Brain pericyte (primary cell): Measurements from ENCODE around the gene PARP16.

Experiments used
- DNase-seq: peaks from one replicate; pipeline ENCODE4 v3.0.0-alpha.2; 2012; ENCODE audit warnings: low read depth, low spot score

PARP16 gene

GRCh38 chr15:65312400-65312916 is 25.8 kb upstream of the PARP16 start:
- no peak for DNase-seq

GRCh38 chr15:65311760-65312159 is 25.1 kb upstream of the PARP16 start:
- no peak for DNase-seq

GRCh38 chr15:65310431-65311137 is 23.9 kb upstream of the PARP16 start:
- DNase-seq: no peak

GRCh38 chr15:65309882-65310418 is 23.3 kb upstream of the PARP16 start:
- no peak for DNase-seq

- no peak for DNase-seq
Measured at GRCh38 chr15:65307978-65308377, 21.3 kb upstream of the PARP16 start.

- DNase-seq: no peak
Measured at GRCh38 chr15:65306551-65306950, 19.9 kb upstream of the PARP16 start.

GRCh38 chr15:65305776-65306175 is 19.1 kb upstream of the PARP16 start:
- no peak for DNase-seq

GRCh38 chr15:65305150-65305758 is 18.6 kb upstream of the PARP16 start:
- DNase-seq: no peak

GRCh38 chr15:65304381-65305149 is 17.9 kb upstream of the PARP16 start, which contains the start of gene RNU5B-1:
TSS of gene RNU5B-1 (plus strand) at chr15:65304677.
- DNase-seq: peak; percentile 88

- DNase-seq: no peak
Measured at GRCh38 chr15:65303687-65304380, 17.2 kb upstream of the PARP16 start.

GRCh38 chr15:65302061-65302460 is 15.4 kb upstream of the PARP16 start:
- no peak for DNase-seq

- DNase-seq: no peak
Measured at GRCh38 chr15:65300924-65301441, 14.3 kb upstream of the PARP16 start.

GRCh38 chr15:65298731-65299130 is 12.0 kb upstream of the PARP16 start:
- DNase-seq: no peak

GRCh38 chr15:65292938-65293518 is 6.3 kb upstream of the PARP16 start:
- DNase-seq: no peak

GRCh38 chr15:65290228-65290627 is 3.5 kb upstream of the PARP16 start:
- no peak for DNase-seq

- DNase-seq: no peak
Measured at GRCh38 chr15:65289261-65289854, 2.7 kb upstream of the PARP16 start.

- DNase-seq: no peak
Measured at GRCh38 chr15:65287520-65287855, 805 bp upstream of the PARP16 start.

GRCh38 chr15:65286069-65286703 is 497 bp downstream of the PARP16 start:
- DNase-seq: no peak

GRCh38 chr15:65285291-65286068 is 1.2 kb downstream of the PARP16 start:
- no peak for DNase-seq
